HL-60 (cell line): ENCODE data around the gene OXSR1.
A peak's percentile ranks its signal among the peaks of the same experiment; 100 is the strongest.

ENCODE experiments used
- GABPA ChIP-seq: IDR thresholded peaks from 2 replicates; pipeline ENCODE4 v1.6.1; 2012; ENCODE audit warnings: low read depth
- POLR2AphosphoS5 ChIP-seq: IDR thresholded peaks from 2 replicates; pipeline ENCODE4 v1.6.1; 2012; ENCODE audit warnings: low read depth
- TF ChIP-seq, protein P1 (sequence below): IDR thresholded peaks from one replicate; pipeline ENCODE4 v1.5.1; 2011; ENCODE audit warnings: low read length, control low read depth, inconsistent platforms; ENCODE audit not compliant: insufficient read depth
- TF ChIP-seq, protein P2 (sequence below): IDR thresholded peaks from 2 replicates; pipeline ENCODE4 v1.6.1; 2012; ENCODE audit warnings: low read depth; ENCODE audit not compliant: insufficient replicate concordance

DNA sequence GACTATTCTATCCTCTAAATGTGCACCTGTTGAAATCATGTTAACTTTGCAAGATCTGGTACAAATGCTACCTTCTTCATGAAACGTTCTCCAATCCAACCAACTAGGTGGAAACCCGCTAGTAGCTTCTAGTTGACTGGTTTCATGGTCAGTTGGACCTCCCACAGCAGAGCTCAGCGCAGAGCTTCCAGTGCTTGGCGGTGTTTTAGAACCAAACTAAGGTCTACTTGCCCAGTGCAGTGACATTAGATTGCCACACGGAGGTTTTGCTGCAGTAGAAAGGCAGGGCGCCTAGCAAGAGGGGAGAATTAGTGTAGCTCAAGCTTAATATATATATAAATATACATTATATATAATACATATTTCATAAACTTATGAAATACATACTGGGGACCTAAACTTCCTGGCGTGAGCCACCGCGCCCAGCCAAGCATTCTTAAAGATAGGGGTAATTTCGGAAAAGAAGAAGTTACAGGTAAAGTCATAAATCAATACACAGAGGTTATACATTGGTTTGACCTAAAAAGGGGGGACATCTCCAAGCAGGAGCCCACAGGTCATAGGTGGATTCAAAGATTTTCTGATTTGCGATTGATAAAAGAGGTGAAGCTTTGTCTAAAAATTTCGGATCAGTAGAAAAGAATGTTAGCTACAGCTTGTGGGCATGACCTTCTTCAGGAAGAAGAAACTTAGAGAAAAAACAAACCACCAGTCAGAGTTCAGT lies 2.1 kb upstream of the OXSR1 start:
- TF ChIP-seq POLR2AphosphoS5: no peak
- no peak for TF ChIP-seq GABPA
- TF ChIP-seq, protein P1, sequence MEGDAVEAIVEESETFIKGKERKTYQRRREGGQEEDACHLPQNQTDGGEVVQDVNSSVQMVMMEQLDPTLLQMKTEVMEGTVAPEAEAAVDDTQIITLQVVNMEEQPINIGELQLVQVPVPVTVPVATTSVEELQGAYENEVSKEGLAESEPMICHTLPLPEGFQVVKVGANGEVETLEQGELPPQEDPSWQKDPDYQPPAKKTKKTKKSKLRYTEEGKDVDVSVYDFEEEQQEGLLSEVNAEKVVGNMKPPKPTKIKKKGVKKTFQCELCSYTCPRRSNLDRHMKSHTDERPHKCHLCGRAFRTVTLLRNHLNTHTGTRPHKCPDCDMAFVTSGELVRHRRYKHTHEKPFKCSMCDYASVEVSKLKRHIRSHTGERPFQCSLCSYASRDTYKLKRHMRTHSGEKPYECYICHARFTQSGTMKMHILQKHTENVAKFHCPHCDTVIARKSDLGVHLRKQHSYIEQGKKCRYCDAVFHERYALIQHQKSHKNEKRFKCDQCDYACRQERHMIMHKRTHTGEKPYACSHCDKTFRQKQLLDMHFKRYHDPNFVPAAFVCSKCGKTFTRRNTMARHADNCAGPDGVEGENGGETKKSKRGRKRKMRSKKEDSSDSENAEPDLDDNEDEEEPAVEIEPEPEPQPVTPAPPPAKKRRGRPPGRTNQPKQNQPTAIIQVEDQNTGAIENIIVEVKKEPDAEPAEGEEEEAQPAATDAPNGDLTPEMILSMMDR: peak; percentile 36
- TF ChIP-seq, protein P2, sequence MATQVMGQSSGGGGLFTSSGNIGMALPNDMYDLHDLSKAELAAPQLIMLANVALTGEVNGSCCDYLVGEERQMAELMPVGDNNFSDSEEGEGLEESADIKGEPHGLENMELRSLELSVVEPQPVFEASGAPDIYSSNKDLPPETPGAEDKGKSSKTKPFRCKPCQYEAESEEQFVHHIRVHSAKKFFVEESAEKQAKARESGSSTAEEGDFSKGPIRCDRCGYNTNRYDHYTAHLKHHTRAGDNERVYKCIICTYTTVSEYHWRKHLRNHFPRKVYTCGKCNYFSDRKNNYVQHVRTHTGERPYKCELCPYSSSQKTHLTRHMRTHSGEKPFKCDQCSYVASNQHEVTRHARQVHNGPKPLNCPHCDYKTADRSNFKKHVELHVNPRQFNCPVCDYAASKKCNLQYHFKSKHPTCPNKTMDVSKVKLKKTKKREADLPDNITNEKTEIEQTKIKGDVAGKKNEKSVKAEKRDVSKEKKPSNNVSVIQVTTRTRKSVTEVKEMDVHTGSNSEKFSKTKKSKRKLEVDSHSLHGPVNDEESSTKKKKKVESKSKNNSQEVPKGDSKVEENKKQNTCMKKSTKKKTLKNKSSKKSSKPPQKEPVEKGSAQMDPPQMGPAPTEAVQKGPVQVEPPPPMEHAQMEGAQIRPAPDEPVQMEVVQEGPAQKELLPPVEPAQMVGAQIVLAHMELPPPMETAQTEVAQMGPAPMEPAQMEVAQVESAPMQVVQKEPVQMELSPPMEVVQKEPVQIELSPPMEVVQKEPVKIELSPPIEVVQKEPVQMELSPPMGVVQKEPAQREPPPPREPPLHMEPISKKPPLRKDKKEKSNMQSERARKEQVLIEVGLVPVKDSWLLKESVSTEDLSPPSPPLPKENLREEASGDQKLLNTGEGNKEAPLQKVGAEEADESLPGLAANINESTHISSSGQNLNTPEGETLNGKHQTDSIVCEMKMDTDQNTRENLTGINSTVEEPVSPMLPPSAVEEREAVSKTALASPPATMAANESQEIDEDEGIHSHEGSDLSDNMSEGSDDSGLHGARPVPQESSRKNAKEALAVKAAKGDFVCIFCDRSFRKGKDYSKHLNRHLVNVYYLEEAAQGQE: no peak
